HepG2 (cell line): ENCODE results near the gene ZNF341.
A peak's percentile ranks its signal among the peaks of the same experiment; 100 is the strongest.

Experiments used
- ELF4 ChIP-seq: sonication (generic); formaldehyde crosslinking; IDR thresholded peaks from 2 replicates; pipeline ENCODE4 v1.5.0; 2020; ENCODE audit warnings: missing genetic modification reagents, mild to moderate bottlenecking, moderate library complexity, borderline replicate concordance
- EZH2 ChIP-seq: conservative IDR thresholded peaks from 2 replicates; pipeline ENCODE4 v1.6.1; 2012; ENCODE audit warnings: mild to moderate bottlenecking, low read depth, low read length, moderate library complexity
- FOXP1 ChIP-seq, 2 experiments: fragments of 450-650 bp in 1 of 2; IDR thresholded peaks; 2 replicates each; pipeline ENCODE4 v1.6.1; 2017 to 2018; ENCODE audit warnings: antibody characterized with exemption in 1 of 2
- HINFP ChIP-seq: sonication (generic); formaldehyde crosslinking; IDR thresholded peaks from 2 replicates; pipeline ENCODE4 v1.4.0; 2020; ENCODE audit warnings: low read depth, mild to moderate bottlenecking, missing genetic modification reagents
- KDM5B ChIP-seq: sonication (generic); formaldehyde crosslinking; IDR thresholded peaks from 2 replicates; pipeline ENCODE4 v1.4.0; 2020; ENCODE audit warnings: missing genetic modification reagents, mild to moderate bottlenecking, borderline replicate concordance
- NFE2 ChIP-seq: sonication (generic); formaldehyde crosslinking; IDR thresholded peaks from 2 replicates; pipeline ENCODE4 v1.4.0; 2020; ENCODE audit warnings: missing genetic modification reagents
- POLR2AphosphoS5 ChIP-seq: IDR thresholded peaks from 2 replicates; pipeline ENCODE4 v1.6.1; 2012; ENCODE audit warnings: low read depth, low read length
- RELA ChIP-seq: sonication (generic); formaldehyde crosslinking; IDR thresholded peaks from 2 replicates; pipeline ENCODE4 v1.4.0; 2020; ENCODE audit warnings: missing genetic modification reagents
- ZBTB21 ChIP-seq: sonication (generic); formaldehyde crosslinking; IDR thresholded peaks from 2 replicates; pipeline ENCODE4 v1.4.0; 2020; ENCODE audit warnings: missing genetic modification reagents
- TF ChIP-seq, protein P1 (sequence below): sonication (generic); formaldehyde crosslinking; IDR thresholded peaks from 2 replicates; pipeline ENCODE4 v1.4.0; 2020; ENCODE audit warnings: missing genetic modification reagents, borderline replicate concordance
- TF ChIP-seq, protein P2 (sequence below): sonication (generic); formaldehyde crosslinking; IDR thresholded peaks from 2 replicates; pipeline ENCODE4 v1.8.0; 2023; ENCODE audit warnings: mild to moderate bottlenecking, missing genetic modification reagents
- TF ChIP-seq, protein P3 (sequence below): IDR thresholded peaks from 2 replicates; pipeline ENCODE4 v1.6.1; 2016; ENCODE audit warnings: control low read depth
- TF ChIP-seq, protein P4 (sequence below): sonication (generic); formaldehyde crosslinking; IDR thresholded peaks from 2 replicates; pipeline ENCODE4 v1.5.0; 2020; ENCODE audit warnings: mild to moderate bottlenecking, missing genetic modification reagents, moderate library complexity

DNA sequence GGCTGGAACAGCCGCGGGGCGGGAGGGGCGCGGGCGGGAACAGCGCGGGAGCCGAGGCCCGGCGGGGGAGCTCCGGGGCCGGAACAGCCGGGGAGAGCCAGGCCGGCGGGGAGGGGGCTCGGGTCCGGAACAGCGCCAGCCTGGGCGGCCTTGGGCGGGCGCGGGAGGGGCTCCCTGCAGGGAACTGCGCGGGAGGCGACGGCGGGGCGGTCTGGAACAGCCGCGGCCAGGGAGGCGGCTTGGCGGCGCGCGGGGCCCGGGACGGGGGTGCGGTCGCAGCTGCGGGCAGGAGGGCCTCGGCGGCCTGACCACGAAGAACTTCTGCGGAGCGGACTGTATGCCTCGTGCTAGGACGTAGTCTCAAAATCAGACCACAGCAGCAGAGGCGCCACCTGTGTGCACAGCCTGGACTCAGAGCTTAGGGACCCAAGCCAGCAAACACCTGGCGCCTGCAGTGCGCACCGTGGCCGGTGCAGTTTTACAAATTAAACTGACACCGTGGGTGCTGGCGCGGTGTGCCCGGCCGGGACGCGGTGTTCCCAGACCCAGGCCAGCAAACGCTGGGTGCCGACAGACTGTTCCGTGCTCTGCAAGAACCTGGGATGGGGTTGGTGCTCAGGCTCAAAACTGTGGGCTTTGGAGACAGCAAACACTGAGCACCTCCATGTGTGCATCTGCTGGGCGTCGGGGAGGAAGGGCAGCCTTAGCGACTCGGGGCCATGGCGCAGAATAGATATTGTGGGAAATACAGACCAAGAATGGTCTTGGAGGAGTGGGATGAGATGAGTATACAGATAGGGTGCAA lies 572 bp downstream of the ZNF341 start:
- 0 out of 2 replicates have a peak, but pooled peaks have one; percentile 25 for TF ChIP-seq ZBTB21
- no peak for TF ChIP-seq NFE2 (CRISPR knock-in tag)
- peak; percentile 94 for TF ChIP-seq KDM5B
- TF ChIP-seq POLR2AphosphoS5: peak; percentile 70
- TF ChIP-seq RELA (CRISPR knock-in tag): no peak; the same call in none of the 2 replicates
- TF ChIP-seq, protein P1, sequence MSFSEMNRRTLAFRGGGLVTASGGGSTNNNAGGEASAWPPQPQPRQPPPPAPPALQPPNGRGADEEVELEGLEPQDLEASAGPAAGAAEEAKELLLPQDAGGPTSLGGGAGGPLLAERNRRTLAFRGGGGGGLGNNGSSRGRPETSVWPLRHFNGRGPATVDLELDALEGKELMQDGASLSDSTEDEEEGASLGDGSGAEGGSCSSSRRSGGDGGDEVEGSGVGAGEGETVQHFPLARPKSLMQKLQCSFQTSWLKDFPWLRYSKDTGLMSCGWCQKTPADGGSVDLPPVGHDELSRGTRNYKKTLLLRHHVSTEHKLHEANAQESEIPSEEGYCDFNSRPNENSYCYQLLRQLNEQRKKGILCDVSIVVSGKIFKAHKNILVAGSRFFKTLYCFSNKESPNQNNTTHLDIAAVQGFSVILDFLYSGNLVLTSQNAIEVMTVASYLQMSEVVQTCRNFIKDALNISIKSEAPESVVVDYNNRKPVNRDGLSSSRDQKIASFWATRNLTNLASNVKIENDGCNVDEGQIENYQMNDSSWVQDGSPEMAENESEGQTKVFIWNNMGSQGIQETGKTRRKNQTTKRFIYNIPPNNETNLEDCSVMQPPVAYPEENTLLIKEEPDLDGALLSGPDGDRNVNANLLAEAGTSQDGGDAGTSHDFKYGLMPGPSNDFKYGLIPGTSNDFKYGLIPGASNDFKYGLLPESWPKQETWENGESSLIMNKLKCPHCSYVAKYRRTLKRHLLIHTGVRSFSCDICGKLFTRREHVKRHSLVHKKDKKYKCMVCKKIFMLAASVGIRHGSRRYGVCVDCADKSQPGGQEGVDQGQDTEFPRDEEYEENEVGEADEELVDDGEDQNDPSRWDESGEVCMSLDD (CRISPR knock-in tag): no peak
- TF ChIP-seq, protein P2, sequence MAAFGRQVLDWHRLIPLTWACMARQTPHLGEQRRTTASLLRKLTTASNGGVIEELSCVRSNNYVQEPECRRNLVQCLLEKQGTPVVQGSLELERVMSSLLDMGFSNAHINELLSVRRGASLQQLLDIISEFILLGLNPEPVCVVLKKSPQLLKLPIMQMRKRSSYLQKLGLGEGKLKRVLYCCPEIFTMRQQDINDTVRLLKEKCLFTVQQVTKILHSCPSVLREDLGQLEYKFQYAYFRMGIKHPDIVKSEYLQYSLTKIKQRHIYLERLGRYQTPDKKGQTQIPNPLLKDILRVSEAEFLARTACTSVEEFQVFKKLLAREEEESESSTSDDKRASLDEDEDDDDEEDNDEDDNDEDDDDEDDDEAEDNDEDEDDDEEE (CRISPR knock-in tag): no peak
- TF ChIP-seq, protein P3, sequence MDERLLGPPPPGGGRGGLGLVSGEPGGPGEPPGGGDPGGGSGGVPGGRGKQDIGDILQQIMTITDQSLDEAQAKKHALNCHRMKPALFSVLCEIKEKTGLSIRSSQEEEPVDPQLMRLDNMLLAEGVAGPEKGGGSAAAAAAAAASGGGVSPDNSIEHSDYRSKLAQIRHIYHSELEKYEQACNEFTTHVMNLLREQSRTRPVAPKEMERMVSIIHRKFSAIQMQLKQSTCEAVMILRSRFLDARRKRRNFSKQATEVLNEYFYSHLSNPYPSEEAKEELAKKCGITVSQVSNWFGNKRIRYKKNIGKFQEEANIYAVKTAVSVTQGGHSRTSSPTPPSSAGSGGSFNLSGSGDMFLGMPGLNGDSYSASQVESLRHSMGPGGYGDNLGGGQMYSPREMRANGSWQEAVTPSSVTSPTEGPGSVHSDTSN (CRISPR knock-in tag): no peak
- TF ChIP-seq HINFP (CRISPR knock-in tag): no peak
- no peak for TF ChIP-seq FOXP1 (IDR thresholded peaks at IDR 0.05)
- no peak; the same call in 1 of the 2 replicates for TF ChIP-seq FOXP1 (CRISPR knock-in tag; IDR thresholded peaks at IDR 0.05)
- peak; percentile 73; the same call in 1 of the 2 replicates for TF ChIP-seq ELF4
- TF ChIP-seq, protein P4, sequence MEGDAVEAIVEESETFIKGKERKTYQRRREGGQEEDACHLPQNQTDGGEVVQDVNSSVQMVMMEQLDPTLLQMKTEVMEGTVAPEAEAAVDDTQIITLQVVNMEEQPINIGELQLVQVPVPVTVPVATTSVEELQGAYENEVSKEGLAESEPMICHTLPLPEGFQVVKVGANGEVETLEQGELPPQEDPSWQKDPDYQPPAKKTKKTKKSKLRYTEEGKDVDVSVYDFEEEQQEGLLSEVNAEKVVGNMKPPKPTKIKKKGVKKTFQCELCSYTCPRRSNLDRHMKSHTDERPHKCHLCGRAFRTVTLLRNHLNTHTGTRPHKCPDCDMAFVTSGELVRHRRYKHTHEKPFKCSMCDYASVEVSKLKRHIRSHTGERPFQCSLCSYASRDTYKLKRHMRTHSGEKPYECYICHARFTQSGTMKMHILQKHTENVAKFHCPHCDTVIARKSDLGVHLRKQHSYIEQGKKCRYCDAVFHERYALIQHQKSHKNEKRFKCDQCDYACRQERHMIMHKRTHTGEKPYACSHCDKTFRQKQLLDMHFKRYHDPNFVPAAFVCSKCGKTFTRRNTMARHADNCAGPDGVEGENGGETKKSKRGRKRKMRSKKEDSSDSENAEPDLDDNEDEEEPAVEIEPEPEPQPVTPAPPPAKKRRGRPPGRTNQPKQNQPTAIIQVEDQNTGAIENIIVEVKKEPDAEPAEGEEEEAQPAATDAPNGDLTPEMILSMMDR: peak; percentile 55; the same call in 1 of the 2 replicates
- TF ChIP-seq EZH2: no peak
